ENCODE results near the gene CEP128.

CEP128 gene

DNA sequence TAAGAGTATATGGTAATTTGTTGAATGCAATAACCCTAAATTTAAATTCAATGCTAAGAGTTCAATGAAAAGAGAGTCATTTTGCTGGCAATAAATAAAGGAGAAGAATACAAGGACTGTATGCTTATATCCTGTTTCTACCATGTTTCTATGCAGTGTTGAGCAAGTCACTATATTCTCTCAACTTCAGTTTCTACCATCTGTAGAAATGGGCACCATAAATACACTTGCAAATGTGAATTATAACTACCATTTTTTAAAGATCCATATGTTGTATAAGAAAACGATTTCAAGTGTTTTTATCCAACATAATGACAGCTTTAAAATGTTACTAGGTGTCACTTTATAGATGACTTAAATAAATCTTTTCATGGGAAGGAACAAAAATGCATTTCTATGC is 170.3 kb downstream of the CEP128 start:
- DNase-seq (ENCODE audit: low read depth), result no peak

DNA sequence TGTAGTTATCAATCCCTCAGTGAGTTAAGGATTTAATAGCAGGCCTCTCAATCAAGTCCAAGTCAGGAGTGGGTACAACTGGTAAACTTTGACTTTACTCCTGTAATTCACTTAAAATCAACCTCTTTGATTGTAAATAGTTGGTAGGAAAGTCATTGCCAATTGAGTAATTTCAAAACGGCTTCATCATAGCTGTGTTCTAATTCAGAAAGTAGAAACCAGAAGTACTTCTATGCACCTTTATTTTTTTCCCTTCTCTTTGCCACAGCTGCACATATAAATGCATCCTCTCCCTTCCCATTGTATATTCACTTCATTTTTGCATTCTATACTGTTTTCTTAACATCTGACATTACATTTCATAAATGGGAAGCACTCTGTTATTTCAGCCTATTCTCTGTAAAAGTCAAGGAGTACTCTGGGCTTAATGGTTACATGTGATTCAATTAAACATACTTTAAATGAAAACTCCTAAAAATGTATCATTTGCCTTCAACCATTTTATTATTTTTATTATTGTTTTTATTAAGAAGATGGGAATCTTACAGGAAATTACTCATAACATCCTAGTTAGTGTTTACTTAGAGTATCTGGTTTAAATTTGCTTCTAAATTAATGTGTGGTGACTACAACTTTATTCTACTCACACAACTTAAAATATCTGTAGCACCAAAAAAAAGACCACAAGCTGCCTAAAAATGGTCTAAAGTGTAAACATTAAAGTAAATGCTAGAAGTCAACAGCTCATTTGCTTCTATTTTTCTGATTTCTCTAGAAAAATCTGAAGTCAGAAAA is 171.2 kb downstream of the CEP128 start:
- no peak for DNase-seq (ENCODE audit: low read depth)

DNA sequence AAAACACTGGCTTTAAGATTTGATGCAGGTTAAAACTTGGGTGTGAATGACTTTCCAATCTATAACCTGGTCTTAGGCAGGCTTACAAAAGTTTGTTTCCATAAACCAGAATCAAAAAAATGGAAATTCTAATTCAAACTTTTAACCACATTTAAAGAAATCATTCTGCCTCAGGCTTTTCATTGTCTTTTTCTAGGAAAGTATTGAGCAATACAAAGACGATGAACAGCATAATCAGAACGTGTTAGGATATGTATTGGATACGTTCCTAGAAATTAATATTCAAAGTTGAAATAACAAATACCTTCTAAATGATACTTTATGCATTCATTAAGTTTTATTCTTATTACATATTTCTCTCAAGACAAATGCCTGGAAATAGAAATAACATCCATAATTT is 172.9 kb downstream of the CEP128 start:
- DNase-seq (ENCODE audit: low read depth), result no peak

DNA sequence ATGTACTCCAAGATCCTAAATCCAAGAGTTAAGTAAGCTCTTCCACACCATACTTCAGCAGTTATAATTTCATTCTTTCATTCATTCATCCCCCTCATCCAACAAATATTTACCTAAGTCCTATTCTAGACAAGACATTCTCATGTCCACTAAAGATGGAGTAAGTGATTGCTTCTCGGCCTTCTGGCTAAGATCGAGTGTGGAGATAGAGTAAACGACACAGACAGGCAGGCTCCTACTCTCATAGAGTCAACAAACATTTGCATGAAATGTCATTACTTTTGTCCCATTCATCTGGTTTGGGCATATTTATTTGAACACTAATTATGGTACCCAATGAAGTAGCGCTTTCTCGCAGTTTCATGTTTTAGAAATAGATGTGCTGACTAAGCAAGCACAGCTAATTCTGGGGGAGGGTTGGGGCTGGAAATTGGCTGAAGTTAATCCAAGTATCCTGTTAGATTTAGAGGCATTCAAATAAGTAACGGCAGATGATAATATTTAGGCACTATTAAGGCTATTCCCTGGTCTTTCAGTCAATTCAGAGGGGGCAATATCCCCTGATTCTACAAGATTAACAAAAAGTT is 176.5 kb downstream of the CEP128 start:
- no peak for DNase-seq (ENCODE audit: low read depth)

DNA sequence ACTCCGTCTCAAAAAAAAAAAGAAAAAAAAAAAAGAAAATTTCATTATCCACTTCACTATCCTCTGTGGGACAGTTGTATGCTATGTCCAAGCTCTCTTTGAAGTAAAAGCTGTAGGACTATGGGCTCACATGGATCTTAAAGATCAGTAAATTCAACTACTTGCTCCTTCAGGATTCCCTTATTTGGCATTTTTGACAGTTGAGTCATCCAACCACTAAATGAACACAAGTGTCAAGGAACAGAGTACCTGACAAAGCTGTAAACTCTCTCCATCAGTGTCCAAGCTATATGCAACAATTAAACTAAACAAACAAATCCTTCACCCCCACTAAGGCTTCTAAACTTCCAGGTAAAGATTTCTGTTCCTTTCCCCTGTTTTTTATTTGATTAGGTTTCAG is 177.0 kb downstream of the CEP128 start:
- no peak for DNase-seq (ENCODE audit: low read depth)

DNA sequence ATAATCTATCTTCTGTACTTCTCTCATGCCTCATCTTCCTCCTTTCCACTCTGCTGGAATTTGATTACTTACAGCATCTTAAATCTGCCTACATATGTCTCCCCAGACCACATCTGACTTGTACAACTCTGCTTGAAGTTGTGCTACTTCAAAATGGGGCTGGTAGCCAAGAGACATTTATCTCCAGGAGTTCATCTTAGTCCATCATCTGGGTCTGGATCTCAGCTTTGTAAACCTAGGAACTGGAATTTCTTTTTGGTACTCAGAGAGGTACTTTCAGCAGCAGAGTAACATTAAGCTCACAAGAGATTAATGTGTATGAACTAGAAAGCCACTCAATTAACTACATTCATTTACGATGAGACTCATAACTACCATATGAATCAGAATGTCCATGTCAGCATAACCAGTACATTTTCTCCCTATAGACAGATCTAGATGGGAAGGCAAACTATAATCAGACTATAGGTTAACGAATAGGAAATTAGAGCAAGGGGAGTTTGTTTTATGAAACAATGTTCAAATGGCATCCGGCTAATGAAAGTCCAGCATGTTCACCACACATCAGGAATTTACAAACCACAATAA is 178.8 kb downstream of the CEP128 start:
- DNase-seq (ENCODE audit: low read depth), result no peak

DNA sequence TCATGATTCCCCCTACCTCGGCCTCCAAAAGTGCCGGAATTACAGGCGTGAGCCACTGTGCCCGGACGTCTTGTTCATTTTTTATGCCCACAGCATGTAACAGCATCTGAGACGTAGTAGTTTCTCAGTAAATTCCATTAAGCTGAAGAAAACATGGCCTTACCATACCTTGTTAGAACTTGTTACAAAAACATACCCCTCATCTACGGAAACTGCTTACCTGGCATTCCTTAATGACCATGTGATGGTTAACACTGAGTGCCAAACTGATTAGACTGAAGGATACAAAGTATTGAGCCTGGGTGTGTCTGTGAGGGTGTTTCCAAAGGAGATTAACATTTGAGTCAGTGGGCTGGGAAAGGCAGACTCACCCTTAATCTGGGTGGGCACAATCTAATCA is 186.8 kb downstream of the CEP128 start:
- DNase-seq (ENCODE audit: low read depth), result no peak

DNA sequence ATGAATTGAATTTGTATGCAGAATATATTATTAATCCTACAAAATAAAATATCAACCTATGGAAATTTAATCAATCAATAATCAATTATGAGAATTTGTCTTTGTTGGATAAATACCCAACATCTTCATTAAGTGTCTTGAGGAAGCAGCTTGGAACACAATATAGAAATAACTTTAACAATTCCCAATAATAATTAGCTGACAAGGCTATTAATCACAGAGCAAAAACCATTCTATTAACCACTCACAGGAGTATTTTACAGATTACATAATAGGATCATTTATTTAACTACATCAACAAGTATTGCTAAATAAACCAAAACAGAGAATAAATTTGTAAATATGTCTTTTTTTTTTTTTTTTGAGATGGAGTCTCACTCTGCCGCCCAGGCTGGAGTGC is 190.3 kb downstream of the CEP128 start:
- DNase-seq (ENCODE audit: low read depth), result no peak

DNA sequence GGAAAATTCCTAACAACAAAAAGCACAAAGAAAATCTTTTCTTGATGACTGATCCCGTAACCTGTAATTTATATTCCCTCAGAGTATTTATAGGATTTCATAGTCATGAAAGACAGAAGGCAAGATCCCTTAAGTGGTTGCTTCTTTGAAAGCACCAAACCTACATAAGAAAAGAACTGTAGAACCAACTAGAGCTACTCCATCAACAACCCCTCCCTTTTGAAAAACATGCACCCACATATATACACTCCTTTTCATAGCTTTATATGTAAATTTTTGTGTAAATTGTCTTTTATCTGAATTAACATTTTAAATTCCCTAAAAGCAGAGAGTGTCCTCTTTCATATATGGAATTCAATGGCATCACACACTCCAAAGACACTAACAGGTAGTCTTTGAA is 215.3 kb downstream of the CEP128 start:
- DNase-seq (ENCODE audit: low read depth), result no peak

DNA sequence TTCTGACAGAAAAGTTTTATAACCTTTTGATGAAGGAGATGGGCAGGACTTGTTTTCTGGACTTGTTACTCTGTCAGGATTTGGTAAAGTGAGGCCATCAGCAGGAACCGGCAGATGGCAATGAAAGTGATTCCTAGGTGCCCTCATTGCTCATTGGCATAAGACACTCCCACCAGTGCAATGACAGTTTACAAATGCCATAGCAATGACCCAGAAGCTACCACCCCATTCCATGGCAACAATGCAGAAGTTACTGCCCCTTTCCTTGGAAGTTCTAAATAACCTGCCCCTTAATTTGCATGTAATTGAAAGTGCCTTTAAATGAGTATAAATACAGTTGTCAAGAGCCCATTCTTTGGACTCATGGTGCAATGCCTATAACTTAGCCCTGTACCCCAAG is 222.6 kb downstream of the CEP128 start:
- DNase-seq (ENCODE audit: low read depth), result no peak

DNA sequence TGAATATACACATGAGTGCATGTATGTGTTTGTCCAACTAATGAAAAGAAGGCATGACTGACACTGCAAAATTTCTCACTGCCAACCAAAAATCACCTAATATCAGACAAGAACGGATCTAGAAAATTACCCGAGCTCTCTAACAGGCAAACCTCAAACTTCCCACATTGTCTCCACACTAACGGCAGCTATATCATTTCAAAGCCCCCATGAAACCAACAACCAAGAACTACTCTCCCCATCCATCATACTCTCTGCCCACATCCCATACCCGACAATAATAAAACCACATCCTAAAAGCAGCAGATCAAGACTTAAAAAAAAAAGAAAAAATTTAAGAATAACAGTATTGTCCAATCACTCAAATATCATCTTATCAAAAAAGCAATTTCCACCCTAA is 227.1 kb downstream of the CEP128 start:
- no peak for DNase-seq (ENCODE audit: low read depth)

DNA sequence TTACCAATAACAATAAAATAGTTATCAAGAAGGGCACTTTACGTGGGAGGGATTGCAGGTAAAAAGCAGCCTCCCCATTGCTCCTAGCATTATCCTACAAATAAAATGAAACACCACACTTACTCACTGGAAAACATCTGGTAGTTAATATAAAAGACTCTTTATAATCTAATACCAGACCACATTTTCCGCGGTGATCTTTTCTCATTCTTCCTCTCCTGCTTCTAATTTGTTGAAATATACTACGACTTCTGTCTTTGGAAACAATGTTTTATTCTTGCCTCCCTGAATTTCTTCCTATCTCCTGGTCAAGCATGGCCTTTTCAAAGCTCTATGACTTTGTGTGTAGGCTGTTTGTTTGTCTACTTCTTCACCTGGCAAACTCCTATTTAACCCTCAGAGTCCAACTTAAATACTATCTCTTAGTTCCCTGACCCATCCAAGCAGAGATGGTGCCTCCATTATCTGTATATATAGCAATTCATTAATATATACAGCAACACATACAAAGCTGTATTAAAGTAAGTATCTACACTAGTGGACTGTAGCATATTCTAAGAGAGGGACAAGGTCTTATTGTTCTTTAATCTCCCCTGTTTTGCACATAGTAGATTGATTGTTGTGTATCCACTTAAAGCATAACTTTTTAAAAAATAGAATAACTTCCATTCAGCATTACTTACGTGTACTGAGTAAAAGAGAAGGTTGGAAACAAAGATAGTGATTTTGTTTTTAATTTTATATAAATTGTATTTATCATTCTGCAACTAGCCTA is 228.3 kb downstream of the CEP128 start:
- no peak for DNase-seq (ENCODE audit: low read depth)

DNA sequence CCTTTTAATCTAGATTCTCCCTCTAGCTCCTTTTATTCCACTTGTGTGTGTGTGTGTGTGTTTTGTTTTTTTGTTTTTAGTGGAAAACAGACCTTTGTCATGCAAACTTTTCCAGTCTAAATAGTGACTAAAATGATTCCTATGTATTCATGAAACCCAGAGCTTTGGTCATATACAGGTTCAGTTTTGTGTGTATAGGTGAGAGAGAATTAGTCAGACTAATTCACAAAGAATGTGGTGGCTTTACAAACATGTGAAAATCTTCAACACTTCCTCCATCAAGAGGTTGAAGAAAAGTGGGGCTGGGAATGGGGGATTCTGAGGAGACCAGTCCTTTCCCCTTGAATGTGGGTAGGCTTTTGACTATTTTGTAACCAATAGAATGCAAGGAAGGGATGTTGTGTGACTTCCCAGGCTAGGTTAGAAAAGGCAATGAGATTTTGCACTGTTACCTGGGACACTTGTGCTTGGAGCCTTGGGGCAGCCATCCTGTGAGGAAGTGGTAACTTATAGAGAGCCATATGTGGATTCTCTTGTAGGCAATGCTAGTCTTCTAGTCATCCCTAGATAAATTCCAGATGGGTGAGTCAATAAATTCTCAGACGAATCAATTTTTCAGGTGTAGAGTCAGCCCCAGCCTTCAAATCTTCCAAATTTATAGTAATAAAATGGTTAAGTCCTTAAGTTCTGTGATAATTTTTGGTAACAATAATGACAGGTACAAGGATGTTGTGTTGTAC is 236.1 kb downstream of the CEP128 start:
- DNase-seq (ENCODE audit: low read depth), result no peak

DNA sequence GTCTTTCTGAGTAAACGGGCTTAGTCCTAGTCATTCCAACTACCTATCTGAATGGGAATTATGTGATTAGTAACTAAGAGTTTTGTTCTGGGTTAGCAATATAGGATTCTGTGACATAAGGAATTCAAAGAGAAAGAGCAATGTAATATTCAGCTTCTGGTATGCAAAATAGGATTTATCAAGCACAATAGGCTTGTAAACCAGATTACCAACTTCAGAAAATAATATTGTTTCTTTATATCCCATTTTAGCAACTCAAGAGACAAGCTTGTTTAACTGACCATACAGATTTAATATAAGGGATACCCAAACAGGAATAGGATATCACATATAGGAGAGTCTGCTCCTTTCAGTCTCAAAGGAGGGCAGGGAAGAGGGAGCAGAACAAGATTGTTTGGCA is 240.9 kb downstream of the CEP128 start:
- DNase-seq (ENCODE audit: low read depth), result no peak

DNA sequence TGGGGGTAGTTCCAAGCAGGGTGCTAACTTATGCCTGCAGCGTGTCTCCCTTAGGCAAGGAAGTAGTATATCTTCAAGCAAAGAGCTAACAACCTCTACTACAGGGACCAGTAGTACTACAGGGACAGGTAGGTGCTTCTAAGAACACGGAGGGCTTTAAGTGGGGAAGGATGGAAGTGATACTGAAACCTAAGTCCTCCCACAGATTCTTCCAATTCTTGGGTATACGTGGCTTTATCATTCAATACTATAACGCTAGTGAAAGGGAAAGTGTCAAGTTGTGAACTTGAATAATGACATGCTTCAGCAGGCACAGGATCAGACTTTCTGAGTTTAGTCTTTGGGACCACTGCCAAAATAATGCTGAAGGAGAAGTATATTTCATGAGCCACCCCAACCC is 241.7 kb downstream of the CEP128 start:
- no peak for DNase-seq (ENCODE audit: low read depth)

DNA sequence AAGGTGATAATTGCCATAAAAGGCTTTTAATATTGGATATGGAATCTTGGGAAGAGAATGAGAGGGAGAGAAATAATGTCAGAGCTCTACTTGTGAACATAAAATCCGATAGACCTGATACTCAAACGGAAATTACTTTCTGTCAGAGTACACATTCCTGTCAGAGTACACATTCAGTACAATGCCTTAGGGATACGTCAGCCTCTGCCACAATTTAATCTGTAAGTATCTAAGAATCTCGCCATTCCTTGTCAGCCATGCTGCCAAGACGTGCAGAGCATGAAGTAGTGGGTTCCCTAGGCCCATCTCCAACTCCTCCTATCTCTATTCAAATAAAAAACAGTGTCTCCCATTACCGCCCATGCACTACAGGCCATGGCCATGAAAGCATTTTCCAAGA is 242.6 kb downstream of the CEP128 start:
- no peak for DNase-seq (ENCODE audit: low read depth)

DNA sequence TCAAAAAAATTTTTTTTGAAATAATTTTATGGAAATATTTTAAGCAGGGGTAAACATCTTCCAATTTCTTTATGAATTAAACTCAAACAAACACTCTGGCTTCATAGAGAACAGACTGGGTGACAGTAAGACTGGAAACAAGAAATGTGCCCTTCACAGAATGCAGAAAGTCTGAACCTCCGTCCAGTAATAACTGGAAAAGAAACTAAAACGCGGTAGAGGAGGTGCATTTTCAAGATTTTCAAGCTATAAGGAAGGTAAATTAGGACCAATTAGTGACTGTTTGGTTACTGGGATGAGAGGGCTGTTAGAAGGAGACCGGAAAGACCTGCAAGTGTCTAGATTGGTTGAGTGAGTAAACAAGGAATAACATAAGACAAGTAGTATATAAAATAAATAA is 245.7 kb downstream of the CEP128 start:
- no peak for DNase-seq (ENCODE audit: low read depth)

DNA sequence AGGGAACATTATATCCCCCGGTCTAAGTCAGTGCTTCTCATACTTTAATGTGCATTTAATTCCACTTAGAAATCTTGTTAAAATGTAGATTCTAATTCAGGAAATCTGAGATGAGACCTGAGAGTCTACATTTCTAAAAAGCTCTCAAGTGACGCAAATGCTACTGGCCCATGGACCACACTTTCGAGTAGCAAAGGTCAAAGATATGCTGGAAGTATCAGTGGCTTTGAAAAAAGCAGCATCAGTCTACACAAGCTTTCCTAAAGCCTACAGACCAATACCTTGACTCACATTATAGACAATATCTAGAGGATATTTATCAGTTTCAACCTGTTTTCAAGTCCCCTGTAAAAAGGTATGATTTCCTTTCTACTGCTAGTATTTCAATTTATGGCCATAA is 248.6 kb downstream of the CEP128 start:
- DNase-seq (ENCODE audit: low read depth), result no peak

DNA sequence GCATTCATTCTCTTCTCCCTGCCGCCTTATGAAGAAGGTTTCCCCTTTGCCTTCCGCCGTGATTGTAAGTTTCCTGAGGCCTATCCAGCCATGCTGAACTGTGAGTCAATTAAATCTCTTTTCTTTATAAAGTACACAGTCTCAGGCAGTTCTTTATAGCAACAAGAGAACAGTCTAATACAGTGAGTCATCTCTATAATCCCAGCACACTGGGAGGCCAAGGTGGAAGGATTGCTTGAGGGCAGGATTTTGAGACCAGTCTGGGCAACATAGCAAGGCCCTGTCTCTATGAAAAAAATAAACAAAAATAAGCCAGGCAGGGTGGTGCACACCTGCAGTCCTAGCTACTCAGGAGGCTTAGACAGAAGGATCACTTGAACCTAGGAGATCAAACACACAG is 259.9 kb downstream of the CEP128 start:
- DNase-seq (ENCODE audit: low read depth), result no peak

DNA sequence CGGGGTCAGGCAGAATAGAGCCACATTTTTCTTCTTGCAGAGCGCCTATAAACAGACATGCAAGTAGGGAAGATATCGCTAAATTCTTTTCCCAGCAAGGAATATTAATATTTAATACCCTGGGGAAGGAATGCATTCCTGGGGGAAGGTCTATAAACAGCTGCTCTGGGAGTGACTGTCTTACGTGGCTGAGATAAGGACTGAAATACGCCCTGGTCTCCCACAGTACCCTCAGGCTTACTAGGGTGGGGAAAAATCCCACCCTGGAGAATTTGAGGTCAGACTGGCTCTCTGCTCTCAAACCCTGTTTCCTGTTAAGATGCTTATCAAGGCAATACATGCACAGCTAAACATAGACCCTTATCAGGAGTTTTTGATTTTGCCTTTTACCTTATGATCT is 262.3 kb downstream of the CEP128 start:
- DNase-seq (ENCODE audit: low read depth), result no peak

DNA sequence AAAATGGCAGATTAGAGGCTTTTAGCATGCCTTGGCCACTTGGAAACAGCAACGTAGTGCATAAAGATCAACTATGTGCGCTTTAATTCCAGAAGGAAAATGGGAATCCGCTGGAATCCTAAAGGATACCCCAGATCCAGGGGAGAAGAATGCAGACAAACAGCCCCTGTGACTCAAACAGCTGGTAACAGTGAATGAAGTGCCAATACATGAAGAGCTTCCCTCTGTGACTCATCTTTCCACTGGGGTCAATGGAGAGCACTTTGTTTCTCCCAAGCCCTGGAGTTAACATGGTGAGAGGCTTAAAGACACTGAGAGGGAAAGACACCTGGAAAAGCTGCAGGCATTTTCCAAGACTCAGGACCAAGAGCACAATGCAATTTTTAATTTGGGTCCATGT is 263.1 kb downstream of the CEP128 start:
- DNase-seq (ENCODE audit: low read depth), result no peak

DNA sequence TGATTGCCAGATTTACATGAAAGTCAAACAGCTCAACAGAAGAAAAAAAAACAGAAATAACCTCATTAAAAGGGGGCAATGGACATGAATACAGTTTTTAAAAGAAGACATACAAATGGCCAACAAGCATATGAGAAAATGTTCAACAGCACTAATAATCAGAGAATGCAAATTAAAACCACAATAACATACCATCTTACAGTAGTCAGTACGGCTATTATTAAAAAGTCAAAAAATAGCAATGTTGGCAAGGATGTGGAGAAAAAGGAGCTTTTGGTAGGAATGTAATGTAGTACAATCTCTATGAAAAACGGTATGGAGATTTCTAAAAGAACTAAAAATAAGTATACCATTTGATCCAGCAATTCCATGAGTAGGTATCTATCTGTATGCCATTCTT is 272.1 kb downstream of the CEP128 start:
- no peak for DNase-seq (ENCODE audit: low read depth)
